HL-60 (cell line): Measurements from ENCODE around the gene PACRG.

Experiments used
- DNase-seq, 2 experiments: peaks; one replicate each; pipeline ENCODE4 v3.0.0-alpha.2; 2010 to 2020; ENCODE audit warnings: low read depth in 1 of 2, low spot score in 1 of 2
- H3K27ac ChIP-seq: fragments of 250-450 bp; sonication (Bioruptor Pico); replicated peaks from 2 replicates; pipeline ENCODE4 v1.5.1; 2020; ENCODE audit warnings: mild to moderate bottlenecking, moderate library complexity
- H3K27me3 ChIP-seq: fragments of 250-450 bp; sonication (Bioruptor Pico); 2 replicates; pipeline ENCODE4 v1.5.1; 2021; ENCODE audit warnings: mild to moderate bottlenecking, moderate library complexity; ENCODE audit not compliant: insufficient read depth, poor library complexity, severe bottlenecking
- H3K4me3 ChIP-seq: replicated peaks from 2 replicates; pipeline ENCODE4 v1.5.1; 2011; ENCODE audit warnings: mild to moderate bottlenecking, control low read depth, low read length; ENCODE audit not compliant: insufficient read depth
- GABPA ChIP-seq: IDR thresholded peaks from 2 replicates; pipeline ENCODE4 v1.6.1; 2012; ENCODE audit warnings: low read depth
- POLR2AphosphoS5 ChIP-seq: IDR thresholded peaks from 2 replicates; pipeline ENCODE4 v1.6.1; 2012; ENCODE audit warnings: low read depth
- SPI1 ChIP-seq: IDR thresholded peaks from 2 replicates; pipeline ENCODE4 v1.6.1; 2012; ENCODE audit warnings: low read depth, mild to moderate bottlenecking, borderline replicate concordance
- TF ChIP-seq, protein P1 (sequence below): IDR thresholded peaks from 2 replicates; pipeline ENCODE4 v1.6.1; 2012; ENCODE audit warnings: low read depth; ENCODE audit not compliant: insufficient replicate concordance
- TF ChIP-seq, protein P2 (sequence below): IDR thresholded peaks from one replicate; pipeline ENCODE4 v1.5.1; 2011; ENCODE audit warnings: low read length, control low read depth, inconsistent platforms; ENCODE audit not compliant: insufficient read depth

PACRG gene

DNA sequence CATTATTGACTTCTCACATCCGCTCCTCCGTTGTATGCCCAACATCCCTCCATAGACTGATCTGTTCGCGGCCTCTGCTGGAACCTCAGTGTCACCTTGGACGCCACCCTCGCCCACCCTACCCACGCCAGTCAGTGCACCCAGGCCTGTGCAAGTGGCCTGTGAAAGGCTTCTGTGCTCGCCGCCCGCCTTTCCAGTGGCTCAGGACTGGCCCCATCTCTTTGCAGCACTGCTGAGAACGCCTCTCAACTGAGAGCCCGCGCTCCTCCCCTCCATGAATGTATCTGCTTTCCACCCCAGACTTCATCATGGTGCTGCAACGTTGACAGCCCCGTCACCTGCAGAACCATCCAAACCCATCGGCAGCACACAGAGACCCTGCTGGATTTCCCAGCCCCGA lies 459.4 kb downstream of the PACRG start:
- DNase-seq: no peak
- no peak for TF ChIP-seq POLR2AphosphoS5
- no peak for TF ChIP-seq GABPA
- TF ChIP-seq, protein P1, sequence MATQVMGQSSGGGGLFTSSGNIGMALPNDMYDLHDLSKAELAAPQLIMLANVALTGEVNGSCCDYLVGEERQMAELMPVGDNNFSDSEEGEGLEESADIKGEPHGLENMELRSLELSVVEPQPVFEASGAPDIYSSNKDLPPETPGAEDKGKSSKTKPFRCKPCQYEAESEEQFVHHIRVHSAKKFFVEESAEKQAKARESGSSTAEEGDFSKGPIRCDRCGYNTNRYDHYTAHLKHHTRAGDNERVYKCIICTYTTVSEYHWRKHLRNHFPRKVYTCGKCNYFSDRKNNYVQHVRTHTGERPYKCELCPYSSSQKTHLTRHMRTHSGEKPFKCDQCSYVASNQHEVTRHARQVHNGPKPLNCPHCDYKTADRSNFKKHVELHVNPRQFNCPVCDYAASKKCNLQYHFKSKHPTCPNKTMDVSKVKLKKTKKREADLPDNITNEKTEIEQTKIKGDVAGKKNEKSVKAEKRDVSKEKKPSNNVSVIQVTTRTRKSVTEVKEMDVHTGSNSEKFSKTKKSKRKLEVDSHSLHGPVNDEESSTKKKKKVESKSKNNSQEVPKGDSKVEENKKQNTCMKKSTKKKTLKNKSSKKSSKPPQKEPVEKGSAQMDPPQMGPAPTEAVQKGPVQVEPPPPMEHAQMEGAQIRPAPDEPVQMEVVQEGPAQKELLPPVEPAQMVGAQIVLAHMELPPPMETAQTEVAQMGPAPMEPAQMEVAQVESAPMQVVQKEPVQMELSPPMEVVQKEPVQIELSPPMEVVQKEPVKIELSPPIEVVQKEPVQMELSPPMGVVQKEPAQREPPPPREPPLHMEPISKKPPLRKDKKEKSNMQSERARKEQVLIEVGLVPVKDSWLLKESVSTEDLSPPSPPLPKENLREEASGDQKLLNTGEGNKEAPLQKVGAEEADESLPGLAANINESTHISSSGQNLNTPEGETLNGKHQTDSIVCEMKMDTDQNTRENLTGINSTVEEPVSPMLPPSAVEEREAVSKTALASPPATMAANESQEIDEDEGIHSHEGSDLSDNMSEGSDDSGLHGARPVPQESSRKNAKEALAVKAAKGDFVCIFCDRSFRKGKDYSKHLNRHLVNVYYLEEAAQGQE: no peak
- no peaks in the 10 kb centered on the region for H3K27me3 ChIP-seq
- H3K27ac ChIP-seq: no peak overlapping the region
- H3K4me3 ChIP-seq: no peak overlapping the region

DNA sequence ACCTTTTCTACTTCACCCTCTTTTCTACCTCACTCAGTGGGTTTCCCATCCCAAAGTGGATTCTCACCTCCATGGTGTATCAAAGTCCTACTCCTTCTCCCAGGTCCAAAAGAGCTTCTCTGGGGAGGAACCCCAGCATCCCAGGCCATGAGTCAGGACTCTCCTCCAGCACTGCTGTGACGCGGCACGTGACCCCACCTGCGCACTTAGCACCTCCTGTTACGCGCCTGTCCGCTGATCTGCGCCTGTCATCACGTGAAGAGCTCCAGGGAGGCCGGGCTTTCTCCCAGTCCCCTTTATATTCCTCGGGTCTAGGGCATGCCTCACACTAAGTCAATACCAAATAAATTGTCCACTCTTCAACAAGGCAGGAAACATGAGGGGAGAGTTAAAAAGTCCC lies 459.8 kb downstream of the PACRG start:
- DNase-seq: no peak
- no peaks in the 10 kb centered on the region for H3K27me3 ChIP-seq
- no peak overlapping the region for H3K4me3 ChIP-seq
- H3K27ac ChIP-seq: no peak overlapping the region
- TF ChIP-seq SPI1: no peak
- TF ChIP-seq POLR2AphosphoS5: no peak
- TF ChIP-seq, protein P1: no peak
- no peak for TF ChIP-seq GABPA
- TF ChIP-seq, protein P2, sequence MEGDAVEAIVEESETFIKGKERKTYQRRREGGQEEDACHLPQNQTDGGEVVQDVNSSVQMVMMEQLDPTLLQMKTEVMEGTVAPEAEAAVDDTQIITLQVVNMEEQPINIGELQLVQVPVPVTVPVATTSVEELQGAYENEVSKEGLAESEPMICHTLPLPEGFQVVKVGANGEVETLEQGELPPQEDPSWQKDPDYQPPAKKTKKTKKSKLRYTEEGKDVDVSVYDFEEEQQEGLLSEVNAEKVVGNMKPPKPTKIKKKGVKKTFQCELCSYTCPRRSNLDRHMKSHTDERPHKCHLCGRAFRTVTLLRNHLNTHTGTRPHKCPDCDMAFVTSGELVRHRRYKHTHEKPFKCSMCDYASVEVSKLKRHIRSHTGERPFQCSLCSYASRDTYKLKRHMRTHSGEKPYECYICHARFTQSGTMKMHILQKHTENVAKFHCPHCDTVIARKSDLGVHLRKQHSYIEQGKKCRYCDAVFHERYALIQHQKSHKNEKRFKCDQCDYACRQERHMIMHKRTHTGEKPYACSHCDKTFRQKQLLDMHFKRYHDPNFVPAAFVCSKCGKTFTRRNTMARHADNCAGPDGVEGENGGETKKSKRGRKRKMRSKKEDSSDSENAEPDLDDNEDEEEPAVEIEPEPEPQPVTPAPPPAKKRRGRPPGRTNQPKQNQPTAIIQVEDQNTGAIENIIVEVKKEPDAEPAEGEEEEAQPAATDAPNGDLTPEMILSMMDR: no peak

- Histone ChIP-seq H3K27me3 (no peaks in the 10 kb centered on the region), H3K4me3 (no peak overlapping the region), H3K27ac (no peak overlapping the region)
- no peak for DNase-seq
- TF ChIP-seq POLR2AphosphoS5 (no peak), GABPA (no peak)
- TF ChIP-seq, protein P2: no peak
Observed at GRCh38 chr6:163188746-163189145, 461.0 kb downstream of the PACRG start.

DNA sequence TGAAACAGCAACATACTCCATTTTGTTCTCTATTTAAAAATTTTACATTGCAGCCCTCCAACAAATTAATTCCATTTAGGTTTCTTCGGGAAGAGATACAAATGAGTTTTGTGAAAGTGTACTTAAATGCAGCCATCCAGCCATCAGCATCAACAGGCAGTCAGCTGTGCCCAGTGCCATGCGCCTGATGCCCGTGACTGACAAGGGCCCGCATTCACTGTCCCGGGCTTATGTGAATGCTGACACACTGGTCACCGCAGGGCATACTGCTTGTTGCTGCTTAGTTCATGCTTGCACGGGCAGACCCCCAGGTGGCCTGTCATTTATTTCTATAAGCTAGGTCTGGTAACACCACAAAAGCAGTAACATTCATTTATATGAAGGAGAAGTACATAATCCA lies 461.8 kb downstream of the PACRG start:
- Histone ChIP-seq H3K27me3 (no peaks in the 10 kb centered on the region), H3K27ac (no peak overlapping the region), H3K4me3 (no peak overlapping the region)
- TF ChIP-seq, protein P2: no peak
- no peak for TF ChIP-seq POLR2AphosphoS5
- TF ChIP-seq, protein P1: no peak
- no peak for TF ChIP-seq GABPA
- no peak for TF ChIP-seq SPI1
- no peak for DNase-seq
